HT1080 (cell line): Measurements from ENCODE around the gene KRT6B. TPM values are rescaled to one million over a fixed set of nuclear protein-coding genes. Genes with fewer than 3 reads are reported as not detected.
"Not testable (repeated sequence)": the region's sequence is repeated elsewhere in the genome, so short reads cannot be mapped to it uniquely, and the experiment has no call there.

Source experiments
- DNase-seq: peaks from one replicate; pipeline ENCODE4 v3.0.0-alpha.2; 2015; ENCODE audit warnings: low read depth
- total RNA-seq: library from RNA; depleted of rRNA; stranded (reverse); fragments of >200 nt; shearing (Covaris generic); gene quantifications from 2 replicates; pipeline ENCODE4 v1.2.3, GENCODE V29; 2014; rRNA removed

KRT6B gene
- total RNA-seq, 1 experiment from 2014 or later, result not detected

- DNase-seq, result no peak
These were observed 38.1 kb downstream of the KRT6B start for GRCh38 chr12:52413782-52414345.

GRCh38 chr12:52413202-52413601 is 38.7 kb downstream of the KRT6B start:
- DNase-seq, result no peak

- no peak for DNase-seq
These were observed 40.1 kb downstream of the KRT6B start for GRCh38 chr12:52411815-52412214.

- not testable (repeated sequence) for DNase-seq
These were observed 41.2 kb downstream of the KRT6B start for GRCh38 chr12:52410589-52411248.

GRCh38 chr12:52407918-52408317 is 44.0 kb downstream of the KRT6B start:
- no peak for DNase-seq

GRCh38 chr12:52405922-52406385 is 46.0 kb downstream of the KRT6B start, which contains the start of gene KRT82:
KRT82 (minus strand) TSS chr12:52406335; CDS start chr12:52406277, 58 bp downstream.
- no peak for DNase-seq

GRCh38 chr12:52404951-52405350 is 47.0 kb downstream of the KRT6B start:
- no peak for DNase-seq

- no peak for DNase-seq
These were observed 48.4 kb downstream of the KRT6B start for GRCh38 chr12:52403561-52403960.

- no peak for DNase-seq
These were observed 48.9 kb downstream of the KRT6B start for GRCh38 chr12:52402873-52403540.

GRCh38 chr12:52402377-52402776 is 49.6 kb downstream of the KRT6B start:
- DNase-seq, result no peak

- no peak for DNase-seq
These were observed 50.0 kb downstream of the KRT6B start for GRCh38 chr12:52401926-52402325.

- DNase-seq, result no peak
These were observed 50.4 kb downstream of the KRT6B start for GRCh38 chr12:52401526-52401925.

- DNase-seq, result no peak
These were observed 51.0 kb downstream of the KRT6B start for GRCh38 chr12:52400906-52401305.

GRCh38 chr12:52399756-52400155 is 52.2 kb downstream of the KRT6B start:
- DNase-seq, result no peak

GRCh38 chr12:52398176-52398575 is 53.8 kb downstream of the KRT6B start:
- no peak for DNase-seq

- DNase-seq, result no peak
These were observed 55.3 kb downstream of the KRT6B start for GRCh38 chr12:52396656-52397055.

Other genes with a start within 250 kb of the KRT6B start
- 4.9 and 5.1 TPM in 2 replicates for gene KRT7, start 218.9 kb downstream of the KRT6B start, total RNA-seq
- gene KRT86, start 177.5 kb downstream of the KRT6B start, total RNA-seq, result 1.2 TPM in 2 replicates
- 235 and 270 TPM in 2 replicates for gene KRT81, start 160.6 kb downstream of the KRT6B start, total RNA-seq
- 0.05 and 0.17 TPM in 2 replicates for gene KRT83, start 130.7 kb downstream of the KRT6B start, total RNA-seq
- gene KRT85, start 84.7 kb downstream of the KRT6B start, total RNA-seq, result not detected in 2 replicates
- not detected in 2 replicates for gene KRT84, start 66.5 kb downstream of the KRT6B start, total RNA-seq
- gene KRT82, start 45.8 kb downstream of the KRT6B start, total RNA-seq, result not detected in 2 replicates
- gene KRT75, start 17.8 kb downstream of the KRT6B start, total RNA-seq, result not detected in 2 replicates
- not detected in 2 replicates for gene KRT6C, start 21.7 kb upstream of the KRT6B start, total RNA-seq
- not detected in 2 replicates for gene KRT6A, start 41.1 kb upstream of the KRT6B start, total RNA-seq
- not detected in 2 replicates for gene KRT5, start 68.2 kb upstream of the KRT6B start, total RNA-seq
- gene KRT71, start 101.0 kb upstream of the KRT6B start, total RNA-seq, result not detected in 2 replicates
- not detected in 2 replicates for gene KRT74, start 121.7 kb upstream of the KRT6B start, total RNA-seq
- not detected in 2 replicates for gene KRT72, start 149.3 kb upstream of the KRT6B start, total RNA-seq
- not detected in 2 replicates for gene KRT73, start 166.4 kb upstream of the KRT6B start, total RNA-seq
- not detected in 2 replicates for gene KRT2, start 200.1 kb upstream of the KRT6B start, total RNA-seq
- gene KRT1, start 228.3 kb upstream of the KRT6B start, total RNA-seq, result not detected in 2 replicates